GM19193 (cell line): Measurements from ENCODE around the gene IPO9.

ENCODE experiments used
- POLR2A ChIP-seq: IDR thresholded peaks from 4 replicates; pipeline ENCODE4 v1.6.1; 2011; ENCODE audit not compliant: insufficient read depth, insufficient read length; ENCODE audit errors: extremely low read depth

Gene IPO9

DNA sequence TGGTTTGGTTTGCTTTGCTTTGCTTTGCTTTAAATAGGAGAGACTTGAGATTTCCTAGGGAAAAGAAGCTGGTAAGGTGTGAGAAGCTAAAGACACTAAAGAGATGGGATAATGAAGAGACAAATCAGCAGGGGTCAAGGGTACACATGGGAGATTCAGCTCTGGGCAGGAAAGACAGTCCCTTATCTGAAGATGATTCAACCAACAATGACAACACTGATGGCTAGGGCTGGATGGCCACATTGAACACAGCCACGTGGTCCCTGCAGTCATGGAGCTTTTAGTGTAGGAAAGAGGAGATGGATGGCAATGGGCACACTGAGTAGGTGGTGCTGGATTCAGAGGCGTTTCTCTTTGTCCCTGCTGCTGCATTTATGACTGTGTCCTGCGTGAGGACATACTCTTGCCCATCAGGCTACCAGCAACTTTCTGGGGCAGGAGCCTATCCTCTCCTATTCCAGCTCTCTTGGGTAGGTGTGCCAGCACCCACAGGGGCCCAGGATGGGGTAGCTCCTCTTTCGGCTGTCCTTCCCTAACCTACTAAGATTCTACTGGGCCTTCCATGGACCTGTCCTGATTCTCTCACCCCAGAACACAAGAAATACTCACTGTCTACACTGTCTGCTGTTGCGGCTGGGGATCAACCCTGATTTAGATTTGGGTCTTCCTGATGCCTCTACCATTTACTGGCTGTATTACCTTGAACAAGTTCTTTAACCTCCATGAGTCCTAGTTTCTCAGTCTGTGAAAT lies 58.3 kb downstream of the IPO9 start:
- TF ChIP-seq POLR2A, result no peak

DNA sequence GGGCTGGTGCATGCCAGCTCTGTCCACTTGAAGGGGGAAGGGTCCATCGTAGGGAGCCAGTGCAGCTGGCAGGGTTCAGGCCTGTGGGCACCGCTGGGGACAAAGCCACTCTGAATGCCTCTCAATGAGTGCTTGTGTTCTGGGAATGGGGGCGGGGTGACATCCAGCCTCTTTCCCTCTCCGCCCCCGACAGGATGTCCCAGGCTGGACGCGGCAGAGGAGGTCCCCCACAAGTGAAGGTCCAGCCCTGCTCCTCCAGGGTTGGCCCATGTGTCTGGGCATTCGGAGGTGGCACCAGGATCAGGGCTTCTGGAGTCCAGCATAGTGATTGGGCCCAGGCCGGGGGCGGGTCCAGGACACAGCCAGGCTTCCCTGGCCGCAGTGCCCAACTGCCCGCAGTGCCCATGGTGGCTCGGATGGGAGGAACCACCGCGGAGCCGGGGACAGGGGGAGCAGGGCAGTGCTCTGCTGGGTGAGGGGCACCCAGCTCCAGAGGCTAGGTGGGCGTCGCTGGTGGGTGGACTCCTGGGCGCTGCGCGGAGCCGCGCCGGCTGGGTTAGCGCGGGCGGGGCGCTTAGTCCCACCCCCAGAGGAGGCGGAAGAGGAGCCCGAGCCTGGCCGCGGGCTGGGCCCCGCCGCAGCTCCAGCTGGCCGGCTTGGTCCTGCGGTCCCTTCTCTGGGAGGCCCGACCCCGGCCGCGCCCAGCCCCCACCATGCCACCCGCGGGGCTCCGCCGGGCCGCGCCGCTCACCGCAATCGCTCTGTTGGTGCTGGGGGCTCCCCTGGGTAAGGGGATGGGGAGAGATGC lies 59.5 kb downstream of the IPO9 start, which contains the start of gene SHISA4:
TSS of gene SHISA4 (plus strand) at position 617 of the 808 bp plus-strand sequence. CDS start at position 714, 97 bp downstream.
- no peak for TF ChIP-seq POLR2A

DNA sequence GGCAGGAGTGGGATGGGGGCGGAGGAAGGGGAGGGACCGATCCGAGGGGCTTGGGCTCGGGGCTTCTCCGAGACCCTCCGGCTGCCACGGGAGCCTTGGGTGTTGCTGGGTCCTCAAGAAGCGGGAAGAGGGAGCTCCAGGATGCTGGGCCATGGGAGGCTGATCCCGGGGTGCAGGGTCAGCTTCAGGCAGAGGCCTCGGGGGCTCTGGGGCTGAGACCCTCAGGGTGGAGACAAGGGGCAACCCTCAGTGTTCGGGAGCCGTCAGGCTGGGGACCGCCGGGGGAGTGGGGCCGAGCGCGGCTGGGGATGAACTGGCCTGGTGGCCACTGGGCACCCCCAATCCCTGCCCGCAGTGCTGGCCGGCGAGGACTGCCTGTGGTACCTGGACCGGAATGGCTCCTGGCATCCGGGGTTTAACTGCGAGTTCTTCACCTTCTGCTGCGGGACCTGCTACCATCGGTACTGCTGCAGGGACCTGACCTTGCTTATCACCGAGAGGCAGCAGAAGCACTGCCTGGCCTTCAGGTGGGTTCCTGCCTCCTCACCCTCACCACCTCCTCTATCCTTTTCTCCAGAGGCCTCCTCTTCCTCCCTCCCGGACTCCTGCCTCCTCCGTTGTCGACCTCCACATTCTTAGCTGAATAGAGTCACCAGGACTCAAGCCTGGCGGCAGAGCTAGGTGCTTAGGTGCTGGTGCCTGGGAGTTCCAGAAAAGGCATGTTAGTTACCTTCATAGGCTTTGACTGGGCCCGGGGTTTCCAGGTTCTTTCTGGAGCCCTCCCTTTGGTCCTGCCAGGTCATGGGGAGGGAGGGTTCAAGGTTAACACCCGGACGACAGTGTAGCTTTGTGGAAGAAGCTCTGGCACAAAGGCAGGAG lies 60.4 kb downstream of the IPO9 start:
- TF ChIP-seq POLR2A, result no peak

DNA sequence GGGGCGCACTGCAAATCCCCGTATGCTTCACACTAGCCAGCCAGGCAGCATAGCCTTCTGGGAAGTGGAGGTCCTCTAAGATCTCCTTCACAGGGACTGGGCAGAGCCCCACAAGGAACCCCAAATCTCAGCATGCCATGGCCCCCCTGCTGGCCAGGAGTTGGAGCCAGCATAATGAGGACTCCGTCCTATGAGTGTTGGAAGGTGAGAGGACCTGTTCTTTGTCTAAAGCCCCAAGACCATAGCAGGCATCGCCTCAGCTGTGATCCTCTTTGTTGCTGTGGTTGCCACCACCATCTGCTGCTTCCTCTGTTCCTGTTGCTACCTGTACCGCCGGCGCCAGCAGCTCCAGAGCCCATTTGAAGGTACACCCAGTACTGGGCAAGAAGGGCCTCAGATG lies 61.3 kb downstream of the IPO9 start:
- TF ChIP-seq POLR2A, result no peak

GRCh38 chr1:201890806-201891450 lies 62.0 kb downstream of the IPO9 start:
- no peak for TF ChIP-seq POLR2A

DNA sequence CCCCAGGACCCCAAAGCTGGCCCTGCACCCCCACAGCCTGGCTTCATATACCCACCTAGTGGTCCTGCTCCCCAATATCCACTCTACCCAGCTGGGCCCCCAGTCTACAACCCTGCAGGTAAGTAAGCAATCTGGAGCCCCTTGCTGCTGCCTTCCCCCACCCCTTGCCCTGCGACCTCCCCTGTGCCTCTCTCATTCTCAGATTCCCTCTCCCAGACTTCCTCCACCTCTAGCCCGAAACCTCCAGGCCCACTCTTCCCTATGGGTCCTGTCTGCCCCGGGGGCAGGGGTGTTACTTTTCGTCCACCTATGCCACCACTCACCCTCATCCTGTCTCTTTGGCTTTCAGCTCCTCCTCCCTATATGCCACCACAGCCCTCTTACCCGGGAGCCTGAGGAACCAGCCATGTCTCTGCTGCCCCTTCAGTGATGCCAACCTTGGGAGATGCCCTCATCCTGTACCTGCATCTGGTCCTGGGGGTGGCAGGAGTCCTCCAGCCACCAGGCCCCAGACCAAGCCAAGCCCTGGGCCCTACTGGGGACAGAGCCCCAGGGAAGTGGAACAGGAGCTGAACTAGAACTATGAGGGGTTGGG lies 62.6 kb downstream of the IPO9 start:
- no peak for TF ChIP-seq POLR2A

GRCh38 chr1:201892211-201892610 lies 63.3 kb downstream of the IPO9 start:
- no peak for TF ChIP-seq POLR2A

GRCh38 chr1:201893431-201893830 lies 64.5 kb downstream of the IPO9 start:
- TF ChIP-seq POLR2A, result no peak

GRCh38 chr1:201894343-201895119 lies 65.6 kb downstream of the IPO9 start:
- TF ChIP-seq POLR2A, result no peak

GRCh38 chr1:201895120-201895665 lies 66.2 kb downstream of the IPO9 start:
- TF ChIP-seq POLR2A, result no peak

- TF ChIP-seq POLR2A, result no peak
Measured at GRCh38 chr1:201895913-201896807, 67.2 kb downstream of the IPO9 start.

DNA sequence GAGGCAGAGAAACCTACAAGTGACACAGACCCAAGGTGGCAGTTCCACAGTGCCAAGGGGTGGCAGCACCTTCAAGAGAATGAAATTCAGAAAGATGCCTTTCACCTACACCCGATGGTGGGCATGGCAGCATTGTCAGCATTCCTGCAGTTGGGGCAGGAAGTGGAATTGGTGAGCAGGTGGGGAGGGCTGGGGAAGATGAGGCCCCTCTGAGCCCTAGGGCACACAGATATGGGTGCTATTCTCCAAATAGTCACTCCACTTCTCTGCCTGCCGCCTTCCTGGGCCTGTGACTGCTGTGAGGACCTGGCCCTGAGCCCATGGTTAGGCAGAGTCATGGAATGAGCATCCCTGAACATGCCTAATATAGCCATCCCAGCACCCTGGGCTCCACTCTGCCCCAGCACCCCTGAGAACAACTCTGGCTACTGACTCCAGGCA lies 68.0 kb downstream of the IPO9 start:
- TF ChIP-seq POLR2A, result no peak
